Measurements from ENCODE around the gene RARG.
A peak's percentile ranks its signal among the peaks of the same experiment; 100 is the strongest.

The RARG gene

DNA sequence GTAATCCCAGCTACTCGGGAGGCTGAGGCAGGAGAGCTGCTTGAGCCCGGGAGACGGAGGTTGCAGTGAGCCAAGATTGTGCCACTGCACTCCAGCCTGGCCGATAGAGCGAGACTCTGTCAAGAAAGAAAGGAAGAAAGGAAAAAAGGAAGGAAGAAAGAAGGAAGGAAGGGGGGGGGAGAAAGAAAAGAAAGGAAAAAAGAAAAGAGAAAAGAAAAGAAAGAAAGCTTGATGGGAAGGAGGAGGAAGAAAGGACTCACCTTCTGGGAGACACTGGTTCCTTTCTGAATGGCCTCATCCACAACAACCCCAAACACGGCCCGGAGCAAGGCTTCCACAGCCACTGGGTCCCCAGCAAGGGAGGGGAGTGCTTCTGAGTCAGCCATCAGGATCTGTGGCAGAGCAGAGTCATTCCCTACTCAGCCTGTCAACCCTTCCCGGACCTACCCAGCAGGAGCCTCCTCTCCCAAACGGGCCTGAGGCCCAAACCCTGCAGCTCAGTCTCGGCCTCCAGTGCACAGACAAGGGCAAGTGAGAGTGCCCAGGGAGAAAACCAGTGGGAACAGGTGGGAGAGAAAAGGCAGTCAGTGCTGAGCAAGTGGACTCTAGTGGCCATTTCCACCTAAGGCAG is 58.8 kb downstream of the RARG start (continued):
- TF ChIP-seq, protein P1, sequence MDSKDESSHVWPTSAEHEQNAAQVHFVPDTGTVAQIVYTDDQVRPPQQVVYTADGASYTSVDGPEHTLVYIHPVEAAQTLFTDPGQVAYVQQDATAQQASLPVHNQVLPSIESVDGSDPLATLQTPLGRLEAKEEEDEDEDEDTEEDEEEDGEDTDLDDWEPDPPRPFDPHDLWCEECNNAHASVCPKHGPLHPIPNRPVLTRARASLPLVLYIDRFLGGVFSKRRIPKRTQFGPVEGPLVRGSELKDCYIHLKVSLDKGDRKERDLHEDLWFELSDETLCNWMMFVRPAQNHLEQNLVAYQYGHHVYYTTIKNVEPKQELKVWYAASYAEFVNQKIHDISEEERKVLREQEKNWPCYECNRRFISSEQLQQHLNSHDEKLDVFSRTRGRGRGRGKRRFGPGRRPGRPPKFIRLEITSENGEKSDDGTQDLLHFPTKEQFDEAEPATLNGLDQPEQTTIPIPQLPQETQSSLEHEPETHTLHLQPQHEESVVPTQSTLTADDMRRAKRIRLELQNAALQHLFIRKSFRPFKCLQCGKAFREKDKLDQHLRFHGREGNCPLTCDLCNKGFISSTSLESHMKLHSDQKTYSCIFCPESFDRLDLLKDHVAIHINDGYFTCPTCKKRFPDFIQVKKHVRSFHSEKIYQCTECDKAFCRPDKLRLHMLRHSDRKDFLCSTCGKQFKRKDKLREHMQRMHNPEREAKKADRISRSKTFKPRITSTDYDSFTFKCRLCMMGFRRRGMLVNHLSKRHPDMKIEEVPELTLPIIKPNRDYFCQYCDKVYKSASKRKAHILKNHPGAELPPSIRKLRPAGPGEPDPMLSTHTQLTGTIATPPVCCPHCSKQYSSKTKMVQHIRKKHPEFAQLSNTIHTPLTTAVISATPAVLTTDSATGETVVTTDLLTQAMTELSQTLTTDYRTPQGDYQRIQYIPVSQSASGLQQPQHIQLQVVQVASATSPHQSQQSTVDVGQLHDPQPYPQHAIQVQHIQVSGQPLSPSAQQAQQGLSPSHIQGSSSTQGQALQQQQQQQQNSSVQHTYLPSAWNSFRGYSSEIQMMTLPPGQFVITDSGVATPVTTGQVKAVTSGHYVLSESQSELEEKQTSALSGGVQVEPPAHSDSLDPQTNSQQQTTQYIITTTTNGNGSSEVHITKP (tag by site-specific recombination; IDR thresholded peaks at IDR 0.05) = peak; percentile 63
- TF ChIP-seq, protein P2, sequence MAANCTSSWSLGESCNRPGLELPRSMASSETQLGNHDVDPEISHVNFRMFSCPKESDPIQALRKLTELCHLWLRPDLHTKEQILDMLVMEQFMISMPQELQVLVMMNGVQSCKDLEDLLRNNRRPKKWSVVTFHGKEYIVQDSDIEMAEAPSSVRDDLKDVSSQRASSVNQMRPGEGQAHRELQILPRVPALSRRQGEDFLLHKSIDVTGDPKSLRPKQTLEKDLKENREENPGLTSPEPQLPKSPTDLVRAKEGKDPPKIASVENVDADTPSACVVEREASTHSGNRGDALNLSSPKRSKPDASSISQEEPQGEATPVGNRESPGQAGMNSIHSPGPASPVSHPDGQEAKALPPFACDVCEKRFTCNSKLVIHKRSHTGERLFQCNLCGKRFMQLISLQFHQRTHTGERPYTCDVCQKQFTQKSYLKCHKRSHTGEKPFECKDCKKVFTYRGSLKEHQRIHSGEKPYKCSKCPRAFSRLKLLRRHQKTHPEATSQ (tag by site-specific recombination; IDR thresholded peaks at IDR 0.05) = no peak
- TF ChIP-seq, protein P3, sequence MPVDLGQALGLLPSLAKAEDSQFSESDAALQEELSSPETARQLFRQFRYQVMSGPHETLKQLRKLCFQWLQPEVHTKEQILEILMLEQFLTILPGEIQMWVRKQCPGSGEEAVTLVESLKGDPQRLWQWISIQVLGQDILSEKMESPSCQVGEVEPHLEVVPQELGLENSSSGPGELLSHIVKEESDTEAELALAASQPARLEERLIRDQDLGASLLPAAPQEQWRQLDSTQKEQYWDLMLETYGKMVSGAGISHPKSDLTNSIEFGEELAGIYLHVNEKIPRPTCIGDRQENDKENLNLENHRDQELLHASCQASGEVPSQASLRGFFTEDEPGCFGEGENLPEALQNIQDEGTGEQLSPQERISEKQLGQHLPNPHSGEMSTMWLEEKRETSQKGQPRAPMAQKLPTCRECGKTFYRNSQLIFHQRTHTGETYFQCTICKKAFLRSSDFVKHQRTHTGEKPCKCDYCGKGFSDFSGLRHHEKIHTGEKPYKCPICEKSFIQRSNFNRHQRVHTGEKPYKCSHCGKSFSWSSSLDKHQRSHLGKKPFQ (tag by site-specific recombination; IDR thresholded peaks at IDR 0.05) = no peak
- TF ChIP-seq ZNF600 (tag by site-specific recombination; IDR thresholded peaks at IDR 0.05) = peak; percentile 97
- no peak for TF ChIP-seq ZNF555 (tag by site-specific recombination; conservative IDR thresholded peaks at IDR 0.05)
- TF ChIP-seq ZNF174 (tag by site-specific recombination; IDR thresholded peaks at IDR 0.05) = no peak

DNA sequence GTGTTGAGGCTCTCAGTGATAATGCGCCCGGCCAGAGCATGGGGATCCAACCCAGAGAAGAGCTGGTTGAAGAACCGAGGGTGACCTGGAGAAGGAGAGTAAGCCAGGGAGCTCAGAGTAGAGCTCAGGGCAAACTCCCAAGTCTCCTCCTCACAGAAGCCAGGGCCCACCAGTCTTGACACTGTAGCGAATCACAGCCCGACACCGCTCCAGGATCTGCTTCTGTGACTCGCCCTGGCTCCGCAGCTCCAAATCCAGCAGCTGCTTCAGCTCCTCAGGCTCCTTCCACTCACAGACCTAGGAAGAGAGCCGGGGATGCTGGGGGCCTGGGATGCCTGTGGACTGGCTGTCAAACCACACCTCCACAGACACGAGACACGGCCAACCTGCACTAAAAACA is 59.7 kb downstream of the RARG start:
- Histone ChIP-seq H3K4me3 (ENCODE audit: low read depth, low read length) (no peak overlapping the region), H3K27ac (ENCODE audit: extremely low read depth, low read depth, low read length) (peak overlapping the region; percentile 35; the same call in 1 of the 2 replicates), H3K36me3 (ENCODE audit: control insufficient read depth in 2 of 2, insufficient read depth in 1 of 2, low read length in 2 of 2) (peaks cover 0 to 17% of the 10 kb centered on the region in 2 experiments; a peak in 2 of 3 replicates), H3K9me3 (ENCODE audit: control insufficient read depth, insufficient read depth, low read depth, low read length) (no peaks in the 10 kb centered on the region), H3K4me1 (ENCODE audit: control insufficient read depth, insufficient read depth, low read length) (peaks cover 17% of the 10 kb centered on the region)
- ChIA-PET CTCF (interaction anchor here (0.6 to 6.2 kb wide), 4 partner anchors 13 to 122 kb away, joined by 3 to 52 read pairs (median 4); no protein-coding TSS in a partner anchor), POLR2A (interaction anchor here (1.5 to 2.9 kb wide), 4 partner anchors 8 to 124 kb away, joined by 3 to 18 read pairs (median 4); partner anchors contain the start of genes CSAD and ZNF740)
- TF ChIP-seq ZNF394 (tag by site-specific recombination; IDR thresholded peaks at IDR 0.05; ENCODE audit: borderline replicate concordance) (peak; percentile 69), ZBTB17 (tag by site-specific recombination; IDR thresholded peaks at IDR 0.05) (peak; percentile 50), ZNF624 (tag by site-specific recombination; IDR thresholded peaks at IDR 0.05) (no peak), ZFP69B (tag by site-specific recombination; IDR thresholded peaks at IDR 0.05) (0 out of 2 replicates have a peak, but pooled peaks have one; percentile 38)
- TF ChIP-seq, protein P4, sequence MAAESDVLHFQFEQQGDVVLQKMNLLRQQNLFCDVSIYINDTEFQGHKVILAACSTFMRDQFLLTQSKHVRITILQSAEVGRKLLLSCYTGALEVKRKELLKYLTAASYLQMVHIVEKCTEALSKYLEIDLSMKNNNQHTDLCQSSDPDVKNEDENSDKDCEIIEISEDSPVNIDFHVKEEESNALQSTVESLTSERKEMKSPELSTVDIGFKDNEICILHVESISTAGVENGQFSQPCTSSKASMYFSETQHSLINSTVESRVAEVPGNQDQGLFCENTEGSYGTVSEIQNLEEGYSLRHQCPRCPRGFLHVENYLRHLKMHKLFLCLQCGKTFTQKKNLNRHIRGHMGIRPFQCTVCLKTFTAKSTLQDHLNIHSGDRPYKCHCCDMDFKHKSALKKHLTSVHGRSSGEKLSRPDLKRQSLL (tag by site-specific recombination; IDR thresholded peaks at IDR 0.05) = 0 out of 2 replicates have a peak, but pooled peaks have one; percentile 30

DNA sequence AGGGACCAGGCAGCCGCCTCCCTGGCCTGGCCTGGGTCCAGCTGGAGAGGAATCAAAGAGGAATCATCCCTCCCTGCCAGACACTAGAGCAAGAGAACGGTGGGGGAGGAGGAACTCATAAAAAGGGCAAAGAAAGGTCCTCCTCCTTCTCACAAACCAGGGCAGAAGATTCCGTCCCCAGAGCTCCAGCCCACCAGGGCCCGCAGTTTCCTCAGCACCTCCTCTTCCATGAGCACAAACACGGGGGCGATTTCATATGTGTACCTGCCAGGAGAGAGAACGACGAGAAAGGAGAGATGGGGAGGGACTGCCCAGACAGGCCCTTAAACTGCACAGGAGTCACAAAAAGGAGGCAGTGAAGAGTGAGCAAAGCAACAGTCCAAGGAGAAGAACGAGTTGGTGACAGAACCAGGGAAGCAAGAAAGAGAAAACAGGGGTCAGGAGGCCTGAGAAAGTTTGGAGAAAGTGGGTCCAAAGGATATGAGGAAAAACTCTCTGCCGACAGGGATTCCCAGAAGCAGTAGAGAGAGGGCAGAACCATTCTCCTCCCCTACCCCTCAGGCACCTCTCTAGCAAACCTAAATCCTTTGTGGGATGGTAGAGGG is 60.2 kb downstream of the RARG start:
- Histone ChIP-seq H3K4me1 (ENCODE audit: control insufficient read depth, insufficient read depth, low read length) (peaks cover 14% of the 10 kb centered on the region), H3K4me3 (ENCODE audit: low read depth, low read length) (no peak overlapping the region), H3K9me3 (ENCODE audit: control insufficient read depth, insufficient read depth, low read depth, low read length) (no peaks in the 10 kb centered on the region), H3K27ac (ENCODE audit: extremely low read depth, low read depth, low read length) (peak overlapping the region; percentile 35; the same call in 1 of the 2 replicates), H3K36me3 (ENCODE audit: control insufficient read depth in 2 of 2, insufficient read depth in 1 of 2, low read length in 2 of 2) (peaks cover 0 to 20% of the 10 kb centered on the region in 2 experiments; a peak in 2 of 3 replicates)
- POLR2A ChIA-PET = interaction anchor here (1.5 to 2.9 kb wide), 4 partner anchors 9 to 124 kb away, joined by 3 to 18 read pairs (median 4); partner anchors contain the start of genes CSAD and ZNF740
- CTCF ChIA-PET = interaction anchor here (0.7 to 6.2 kb wide), 3 partner anchors 12 to 149 kb away, joined by 3 to 52 read pairs (median 3); no protein-coding TSS in a partner anchor
- TF ChIP-seq ZNF621 (tag by site-specific recombination; IDR thresholded peaks at IDR 0.05) (no peak), PRDM1 (tag by site-specific recombination; IDR thresholded peaks at IDR 0.05) (peak; percentile 98), GLIS1 (tag by site-specific recombination; IDR thresholded peaks at IDR 0.05) (peak; percentile 92), ZBTB48 (tag by site-specific recombination; IDR thresholded peaks at IDR 0.05) (peak; percentile 69; the same call in 1 of the 2 replicates), RBAK (tag by site-specific recombination; IDR thresholded peaks at IDR 0.05) (no peak)
- TF ChIP-seq, protein P5, sequence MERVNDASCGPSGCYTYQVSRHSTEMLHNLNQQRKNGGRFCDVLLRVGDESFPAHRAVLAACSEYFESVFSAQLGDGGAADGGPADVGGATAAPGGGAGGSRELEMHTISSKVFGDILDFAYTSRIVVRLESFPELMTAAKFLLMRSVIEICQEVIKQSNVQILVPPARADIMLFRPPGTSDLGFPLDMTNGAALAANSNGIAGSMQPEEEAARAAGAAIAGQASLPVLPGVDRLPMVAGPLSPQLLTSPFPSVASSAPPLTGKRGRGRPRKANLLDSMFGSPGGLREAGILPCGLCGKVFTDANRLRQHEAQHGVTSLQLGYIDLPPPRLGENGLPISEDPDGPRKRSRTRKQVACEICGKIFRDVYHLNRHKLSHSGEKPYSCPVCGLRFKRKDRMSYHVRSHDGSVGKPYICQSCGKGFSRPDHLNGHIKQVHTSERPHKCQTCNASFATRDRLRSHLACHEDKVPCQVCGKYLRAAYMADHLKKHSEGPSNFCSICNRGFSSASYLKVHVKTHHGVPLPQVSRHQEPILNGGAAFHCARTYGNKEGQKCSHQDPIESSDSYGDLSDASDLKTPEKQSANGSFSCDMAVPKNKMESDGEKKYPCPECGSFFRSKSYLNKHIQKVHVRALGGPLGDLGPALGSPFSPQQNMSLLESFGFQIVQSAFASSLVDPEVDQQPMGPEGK (tag by site-specific recombination; IDR thresholded peaks at IDR 0.05) = peak; percentile 30; the same call in 1 of the 2 replicates
- TF ChIP-seq, protein P6, sequence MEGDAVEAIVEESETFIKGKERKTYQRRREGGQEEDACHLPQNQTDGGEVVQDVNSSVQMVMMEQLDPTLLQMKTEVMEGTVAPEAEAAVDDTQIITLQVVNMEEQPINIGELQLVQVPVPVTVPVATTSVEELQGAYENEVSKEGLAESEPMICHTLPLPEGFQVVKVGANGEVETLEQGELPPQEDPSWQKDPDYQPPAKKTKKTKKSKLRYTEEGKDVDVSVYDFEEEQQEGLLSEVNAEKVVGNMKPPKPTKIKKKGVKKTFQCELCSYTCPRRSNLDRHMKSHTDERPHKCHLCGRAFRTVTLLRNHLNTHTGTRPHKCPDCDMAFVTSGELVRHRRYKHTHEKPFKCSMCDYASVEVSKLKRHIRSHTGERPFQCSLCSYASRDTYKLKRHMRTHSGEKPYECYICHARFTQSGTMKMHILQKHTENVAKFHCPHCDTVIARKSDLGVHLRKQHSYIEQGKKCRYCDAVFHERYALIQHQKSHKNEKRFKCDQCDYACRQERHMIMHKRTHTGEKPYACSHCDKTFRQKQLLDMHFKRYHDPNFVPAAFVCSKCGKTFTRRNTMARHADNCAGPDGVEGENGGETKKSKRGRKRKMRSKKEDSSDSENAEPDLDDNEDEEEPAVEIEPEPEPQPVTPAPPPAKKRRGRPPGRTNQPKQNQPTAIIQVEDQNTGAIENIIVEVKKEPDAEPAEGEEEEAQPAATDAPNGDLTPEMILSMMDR (tag by site-specific recombination; IDR thresholded peaks at IDR 0.05) = no peak

All from HEK293 (cell line).